SH-SY5Y (cell line): ENCODE data around the gene ZDBF2.

Experiments
- GATA2 ChIP-seq: IDR thresholded peaks from 2 replicates; pipeline ENCODE4 v1.6.1; 2011; ENCODE audit warnings: mild to moderate bottlenecking, low read depth, low read length
- GATA3 ChIP-seq: IDR thresholded peaks from 2 replicates; pipeline ENCODE4 v1.6.1; 2011; ENCODE audit warnings: low read depth, mild to moderate bottlenecking, low read length, moderate library complexity

- TF ChIP-seq GATA2 (no peak), GATA3 (no peak)
These were observed 24.2 kb upstream of the ZDBF2 start for GRCh38 chr2:206250041-206250897.
